ENCODE measurements around the gene SRSF1. TPM values are rescaled to one million over a fixed set of nuclear protein-coding genes. Genes with fewer than 3 reads are reported as not detected.

Gene SRSF1
- total and polyA plus RNA-seq, 2 donors (not counting 1 experiment from before 2014, with no cell fraction given), result 191 to 307 TPM

DNA sequence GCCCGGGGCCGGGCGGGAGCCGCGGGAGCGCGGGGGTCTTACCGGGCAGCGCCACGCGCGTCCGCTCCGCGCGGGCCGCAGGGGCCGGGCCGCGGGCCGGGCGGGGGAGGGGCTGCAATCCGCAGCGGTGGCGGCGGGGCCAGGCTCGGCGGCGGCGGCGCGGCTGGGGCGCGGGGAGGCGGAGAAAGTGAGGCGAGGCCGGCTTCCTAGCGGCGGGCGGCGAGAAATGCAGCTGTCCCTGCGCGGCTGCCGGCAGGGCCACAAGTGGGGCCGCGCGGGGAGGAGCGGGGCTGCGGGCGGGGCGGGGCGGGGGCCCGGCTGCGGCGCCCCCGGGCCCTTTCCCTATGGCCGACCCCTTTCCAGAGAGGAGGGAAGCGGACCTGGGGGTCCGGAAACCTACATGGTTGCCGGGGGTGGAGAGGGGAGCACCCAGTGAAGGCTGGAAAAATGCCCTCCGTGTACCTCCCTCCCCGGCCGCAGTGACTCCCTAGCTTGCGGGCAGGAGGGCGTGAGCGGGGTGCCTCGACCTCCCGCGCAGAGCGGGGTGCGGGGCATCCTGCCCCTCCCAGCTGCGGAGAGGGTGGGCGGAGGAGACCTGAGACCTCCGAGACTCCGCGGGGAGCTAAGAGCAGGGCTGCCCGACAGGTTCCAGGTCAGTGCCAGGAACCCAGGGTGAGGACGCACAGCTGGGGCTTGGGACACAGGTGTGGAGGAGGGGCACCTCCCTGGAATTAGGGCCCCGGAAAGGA is 51.7 kb downstream of the SRSF1 start, which contains the start of gene CUEDC1:
Gene CUEDC1, minus strand, starts transcription at position 230 of the 749 bp plus-strand sequence. CDS start 69,848 bp downstream, outside the sequence.
- Histone ChIP-seq H3K9me3 (ENCODE audit: control insufficient read depth, insufficient read depth, low read depth, low read length) (no peaks in the 10 kb centered on the region), H4K20me1 (ENCODE audit: control insufficient read depth, extremely low read depth, insufficient read depth, low read length) (no peaks in the 10 kb centered on the region), H3K36me3 (ENCODE audit: control insufficient read depth, insufficient read depth, low read length) (no peaks in the 10 kb centered on the region), H3K79me2 (ENCODE audit: control insufficient read depth, insufficient read depth, low read length) (peaks cover 28% of the 10 kb centered on the region), H3K27me3 (ENCODE audit: control insufficient read depth, insufficient read depth, low read length) (no peaks in the 10 kb centered on the region), H3K4me2 (ENCODE audit: extremely low read depth, insufficient read depth, low read length) (peak within 1 kb of the TSS; percentile 78), H3K4me3 (replicated peaks in 1 of 4; ENCODE audit: control extremely low read depth in 1 of 4, insufficient read depth in 1 of 4, low read depth in 3 of 4, low read length in 4 of 4) (peak within 1 kb of the TSS; percentile 49 to 74 (median 63)), H3K9ac (ENCODE audit: insufficient read depth, low read length) (peak within 1 kb of the TSS; percentile 95), H3K4me1 (ENCODE audit: control insufficient read depth, extremely low read depth, insufficient read depth, low read length) (peaks cover 23% of the 10 kb centered on the region), H2AFZ (ENCODE audit: low read length) (no peak within 1 kb of the TSS), H3K27ac (ENCODE audit: insufficient read depth, low read length) (peak within 1 kb of the TSS; percentile 78)
- peak; percentile 48 to 51 for DNase-seq (ENCODE audit: low read depth in 2 of 2)
- TF ChIP-seq, protein P1, sequence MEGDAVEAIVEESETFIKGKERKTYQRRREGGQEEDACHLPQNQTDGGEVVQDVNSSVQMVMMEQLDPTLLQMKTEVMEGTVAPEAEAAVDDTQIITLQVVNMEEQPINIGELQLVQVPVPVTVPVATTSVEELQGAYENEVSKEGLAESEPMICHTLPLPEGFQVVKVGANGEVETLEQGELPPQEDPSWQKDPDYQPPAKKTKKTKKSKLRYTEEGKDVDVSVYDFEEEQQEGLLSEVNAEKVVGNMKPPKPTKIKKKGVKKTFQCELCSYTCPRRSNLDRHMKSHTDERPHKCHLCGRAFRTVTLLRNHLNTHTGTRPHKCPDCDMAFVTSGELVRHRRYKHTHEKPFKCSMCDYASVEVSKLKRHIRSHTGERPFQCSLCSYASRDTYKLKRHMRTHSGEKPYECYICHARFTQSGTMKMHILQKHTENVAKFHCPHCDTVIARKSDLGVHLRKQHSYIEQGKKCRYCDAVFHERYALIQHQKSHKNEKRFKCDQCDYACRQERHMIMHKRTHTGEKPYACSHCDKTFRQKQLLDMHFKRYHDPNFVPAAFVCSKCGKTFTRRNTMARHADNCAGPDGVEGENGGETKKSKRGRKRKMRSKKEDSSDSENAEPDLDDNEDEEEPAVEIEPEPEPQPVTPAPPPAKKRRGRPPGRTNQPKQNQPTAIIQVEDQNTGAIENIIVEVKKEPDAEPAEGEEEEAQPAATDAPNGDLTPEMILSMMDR (conservative IDR thresholded peaks at IDR 0.05 in 1 of 2, IDR thresholded peaks at IDR 0.05 in 1 of 2; ENCODE audit: low read depth in 1 of 2, low read length in 2 of 2), result peak in 1 of 2 donors; percentile 17
- no peak for TF ChIP-seq EZH2 (IDR thresholded peaks at IDR 0.05; ENCODE audit: low read length, missing control alignments)

DNA sequence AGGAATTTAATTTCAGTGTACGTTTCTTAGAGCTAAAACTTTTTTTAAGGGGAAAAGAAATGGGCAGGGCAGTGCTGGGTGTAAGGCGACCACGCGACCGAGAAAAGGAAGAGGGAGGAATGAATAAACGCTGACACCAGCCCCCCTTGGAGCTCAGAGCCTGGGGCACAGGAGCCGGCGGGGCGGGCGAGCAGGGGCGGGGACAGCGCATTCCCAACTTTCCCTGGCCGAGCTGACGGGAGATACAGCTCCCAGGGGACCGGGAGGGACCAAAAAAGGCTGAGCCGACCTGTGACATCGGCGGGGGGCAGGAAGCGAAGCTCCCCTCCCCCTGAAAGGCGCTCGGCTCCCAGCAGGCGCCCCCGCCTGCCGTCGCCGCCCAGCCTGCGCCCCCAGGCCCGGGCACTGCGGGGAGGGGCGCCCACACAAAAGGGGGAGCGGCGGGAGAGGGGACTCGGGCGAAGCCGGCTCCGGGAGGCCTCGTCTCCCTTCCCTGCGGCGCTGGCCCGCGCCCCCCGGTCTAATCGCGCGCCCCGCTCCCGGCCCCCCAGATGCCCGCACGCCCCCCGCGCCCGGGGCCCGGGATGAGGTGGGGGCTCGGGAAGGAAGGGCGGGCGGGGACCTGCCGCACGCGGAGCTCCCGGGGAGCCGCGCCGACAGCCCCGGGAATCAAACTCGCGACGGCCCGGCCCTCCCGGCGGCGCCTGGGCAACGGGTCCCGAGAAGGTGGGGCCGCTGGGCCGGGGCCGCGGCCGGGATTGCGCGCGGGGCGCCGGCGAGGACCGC is 52.5 kb downstream of the SRSF1 start:
- H3K36me3 ChIP-seq (ENCODE audit: control insufficient read depth, insufficient read depth, low read length), result no peaks in the 10 kb centered on the region
- H3K9ac ChIP-seq (ENCODE audit: insufficient read depth, low read length), result peak overlapping the region; percentile 95
- peaks cover 34% of the 10 kb centered on the region for H3K79me2 ChIP-seq (ENCODE audit: control insufficient read depth, insufficient read depth, low read length)
- peak; percentile 42 to 53 for DNase-seq (ENCODE audit: low read depth in 2 of 2)
- no peak overlapping the region for H2AFZ ChIP-seq (ENCODE audit: low read length)
- peak overlapping the region; percentile 49 to 72 (median 63) for H3K4me3 ChIP-seq (replicated peaks in 1 of 4; ENCODE audit: control extremely low read depth in 1 of 4, insufficient read depth in 1 of 4, low read depth in 3 of 4, low read length in 4 of 4)
- TF ChIP-seq EZH2 (IDR thresholded peaks at IDR 0.05; ENCODE audit: low read length, missing control alignments), result no peak
- TF ChIP-seq, protein P1 (conservative IDR thresholded peaks at IDR 0.05 in 1 of 2, IDR thresholded peaks at IDR 0.05 in 1 of 2; ENCODE audit: low read depth in 1 of 2, low read length in 2 of 2), result no peak
- H3K4me1 ChIP-seq (ENCODE audit: control insufficient read depth, extremely low read depth, insufficient read depth, low read length), result peaks cover 27% of the 10 kb centered on the region
- H3K9me3 ChIP-seq (ENCODE audit: control insufficient read depth, insufficient read depth, low read depth, low read length), result no peaks in the 10 kb centered on the region
- peak overlapping the region; percentile 78 for H3K27ac ChIP-seq (ENCODE audit: insufficient read depth, low read length)
- peak overlapping the region; percentile 78 for H3K4me2 ChIP-seq (ENCODE audit: extremely low read depth, insufficient read depth, low read length)
- no peaks in the 10 kb centered on the region for H3K27me3 ChIP-seq (ENCODE audit: control insufficient read depth, insufficient read depth, low read length)
- H4K20me1 ChIP-seq (ENCODE audit: control insufficient read depth, extremely low read depth, insufficient read depth, low read length), result no peaks in the 10 kb centered on the region

Measured in fibroblast of lung (primary cell).